ENCODE results near the gene COL25A1. TPM values are rescaled to one million over a fixed set of nuclear protein-coding genes. Genes with fewer than 3 reads are reported as not detected.

COL25A1 gene
- total RNA-seq, 1 donor from 2014 or later, result 10.4 TPM

GRCh38 chr4:109313168-109314133 lies 11.0 kb upstream of the COL25A1 start:
- H3K9me3 ChIP-seq (ENCODE audit: insufficient read depth, low read depth, low read length), result peaks cover 8% of the 10 kb centered on the region
- no peak overlapping the region for H3K9ac ChIP-seq (ENCODE audit: low read length)
- H3K4me2 ChIP-seq (ENCODE audit: low read length), result no peak overlapping the region
- H3K4me1 ChIP-seq (ENCODE audit: insufficient read depth, low read length), result no peaks in the 10 kb centered on the region
- H3K27me3 ChIP-seq (ENCODE audit: insufficient read depth, low read length), result no peaks in the 10 kb centered on the region
- DNase-seq (ENCODE audit: low read depth) (no peak), FAIRE-seq (no peak)
- H3K27me3 Mint-ChIP-seq (ENCODE audit: low read depth, unreplicated experiment), result no peaks in the 10 kb centered on the region
- no peak for TF ChIP-seq EZH2 (IDR thresholded peaks at IDR 0.05; ENCODE audit: insufficient read depth, low read length)
- TF ChIP-seq CTCF (IDR thresholded peaks at IDR 0.05; ENCODE audit: insufficient read depth, low read depth, low read length), result no peak
- H2AFZ ChIP-seq (ENCODE audit: low read depth, low read length), result no peak overlapping the region
- no peak overlapping the region for H3K4me3 ChIP-seq (ENCODE audit: insufficient read depth, low read depth, low read length)
- peaks cover 10% of the 10 kb centered on the region for H3K9me3 Mint-ChIP-seq (ENCODE audit: unreplicated experiment)
- H3K79me2 ChIP-seq (ENCODE audit: insufficient read depth, low read length), result no peaks in the 10 kb centered on the region
- H4K20me1 ChIP-seq (ENCODE audit: insufficient read depth, low read length), result no peaks in the 10 kb centered on the region
- no peak overlapping the region for H3K27ac ChIP-seq (ENCODE audit: low read depth, low read length)
- H3K36me3 Mint-ChIP-seq (ENCODE audit: low read depth, unreplicated experiment), result peaks cover 9% of the 10 kb centered on the region
- no peak overlapping the region for H3K4me3 Mint-ChIP-seq (ENCODE audit: unreplicated experiment)
- no peaks in the 10 kb centered on the region for H3K36me3 ChIP-seq (ENCODE audit: insufficient read depth, low read length)
- no peaks in the 10 kb centered on the region for H3K4me1 Mint-ChIP-seq (ENCODE audit: low read depth, unreplicated experiment)
- H3K27ac Mint-ChIP-seq (ENCODE audit: unreplicated experiment), result no peak overlapping the region

- DNase-seq (ENCODE audit: low read depth) (peak; percentile 25), FAIRE-seq (no peak)
- no peaks in the 10 kb centered on the region for H3K9me3 Mint-ChIP-seq (ENCODE audit: unreplicated experiment)
- Histone ChIP-seq H3K9me3 (ENCODE audit: insufficient read depth, low read depth, low read length) (no peaks in the 10 kb centered on the region), H3K4me3 (ENCODE audit: insufficient read depth, low read depth, low read length) (peak overlapping the region; percentile 82), H3K9ac (ENCODE audit: low read length) (peak overlapping the region; percentile 79), H3K4me1 (ENCODE audit: insufficient read depth, low read length) (no peaks in the 10 kb centered on the region), H2AFZ (ENCODE audit: low read depth, low read length) (peak overlapping the region; percentile 86), H3K4me2 (ENCODE audit: low read length) (peak overlapping the region; percentile 98), H3K27me3 (ENCODE audit: insufficient read depth, low read length) (peaks cover 7% of the 10 kb centered on the region), H3K79me2 (ENCODE audit: insufficient read depth, low read length) (no peaks in the 10 kb centered on the region), H3K36me3 (ENCODE audit: insufficient read depth, low read length) (no peaks in the 10 kb centered on the region), H3K27ac (ENCODE audit: low read depth, low read length) (no peak overlapping the region), H4K20me1 (ENCODE audit: insufficient read depth, low read length) (no peaks in the 10 kb centered on the region)
- TF ChIP-seq CTCF (IDR thresholded peaks at IDR 0.05; ENCODE audit: insufficient read depth, low read depth, low read length) (no peak), EZH2 (IDR thresholded peaks at IDR 0.05; ENCODE audit: insufficient read depth, low read length) (peak; percentile 5)
- peak overlapping the region; percentile 78 for H3K27ac Mint-ChIP-seq (ENCODE audit: unreplicated experiment)
- H3K4me1 Mint-ChIP-seq (ENCODE audit: low read depth, unreplicated experiment), result peaks cover 3% of the 10 kb centered on the region
- H3K36me3 Mint-ChIP-seq (ENCODE audit: low read depth, unreplicated experiment), result no peaks in the 10 kb centered on the region
- peak overlapping the region; percentile 87 for H3K4me3 Mint-ChIP-seq (ENCODE audit: unreplicated experiment)
- H3K27me3 Mint-ChIP-seq (ENCODE audit: low read depth, unreplicated experiment), result peaks cover 3% of the 10 kb centered on the region
Observed at GRCh38 chr4:109303140-109303496, 660 bp upstream of the COL25A1 start.

Data from astrocyte (in vitro differentiated cells and primary cell).